Measurements from ENCODE around the gene GALNT9. TPM values are rescaled to one million over a fixed set of nuclear protein-coding genes. Genes with fewer than 3 reads are reported as not detected.
"Not testable (repeated sequence)": the region's sequence is repeated elsewhere in the genome, so short reads cannot be mapped to it uniquely, and the experiment has no call there.

GALNT9 gene
- under 1 TPM; 0.17 to 0.58 (median 0.46) TPM for total RNA-seq

- Histone ChIP-seq H3K27me3 (peaks cover 3 to 88% (median 32%) of the 10 kb centered on the region in 4 donors), H3K4me1 (peaks cover 0 to 37% (median 35%) of the 10 kb centered on the region in 4 donors), H3K36me3 (no peaks in the 10 kb centered on the region), H3K27ac (replicated peaks in 1 of 4) (no peak within 1 kb of the TSS), H3K9me3 (no peaks in the 10 kb centered on the region), H3K4me3 (peak within 1 kb of the TSS in 2 of 4 donors; percentile 2 to 27)
- intact Hi-C loops (cut with DNase I) = no loop called here
- DNase-seq (ENCODE audit: extremely low spot score) = no peak
- TF ChIP-seq POLR2A (IDR thresholded peaks at IDR 0.05; ENCODE audit: low read depth) (no peak), EP300 (IDR thresholded peaks at IDR 0.05) (no peak), CTCF (IDR thresholded peaks at IDR 0.05) (no peak), POLR2AphosphoS5 (IDR thresholded peaks at IDR 0.05) (no peak)
- WGBS = 1% methylated on average over 14 of the region's 86 CpGs
These were observed at the start of gene GALNT9 for GRCh38 chr12:132329036-132329719. Gene GALNT9 (minus strand): TSS chr12:132329589. CDS start chr12:132329203, 386 bp downstream.

GRCh38 chr12:132379057-132379456, 49.7 kb upstream of the GALNT9 start:
- intact Hi-C loops (cut with DNase I); H3K4me1 ChIP-seq; DNase-seq (ENCODE audit: extremely low spot score); H3K36me3 ChIP-seq; H3K27ac ChIP-seq (replicated peaks in 1 of 4); H3K9me3 ChIP-seq; H3K4me3 ChIP-seq: not testable (repeated sequence)
- 87% methylated on average over 6 of the region's 6 CpGs for whole genome bisulfite sequencing
- H3K27me3 ChIP-seq = peaks cover 0 to 80% (median 31%) of the 10 kb centered on the region in 4 donors

- intact Hi-C loops (cut with DNase I) = no loop called here
- H3K27me3 ChIP-seq = peaks cover 0 to 85% (median 31%) of the 10 kb centered on the region in 4 donors
- WGBS = 42% methylated on average over 2 of the region's 2 CpGs
- TF ChIP-seq CTCF (IDR thresholded peaks at IDR 0.05) = no peak
- no peak for TF ChIP-seq POLR2AphosphoS5 (IDR thresholded peaks at IDR 0.05)
- no peak for TF ChIP-seq EP300 (IDR thresholded peaks at IDR 0.05)
- no peak for TF ChIP-seq POLR2A (IDR thresholded peaks at IDR 0.05; ENCODE audit: low read depth)
- no peak overlapping the region for H3K27ac ChIP-seq (replicated peaks in 1 of 4)
- no peaks in the 10 kb centered on the region for H3K36me3 ChIP-seq
- H3K4me1 ChIP-seq = no peaks in the 10 kb centered on the region
- DNase-seq (ENCODE audit: extremely low spot score) = no peak
- H3K9me3 ChIP-seq = no peaks in the 10 kb centered on the region
- no peak overlapping the region for H3K4me3 ChIP-seq
These were observed 47.8 kb upstream of the GALNT9 start for GRCh38 chr12:132377147-132377546.

- no peak for TF ChIP-seq CTCF (IDR thresholded peaks at IDR 0.05)
- Histone ChIP-seq H3K27me3 (peaks cover 0 to 85% (median 28%) of the 10 kb centered on the region in 4 donors), H3K4me1 (no peaks in the 10 kb centered on the region), H3K36me3 (no peaks in the 10 kb centered on the region), H3K27ac (replicated peaks in 1 of 4) (no peak overlapping the region), H3K4me3 (no peak overlapping the region), H3K9me3 (peaks cover 0 to 6% (median 4%) of the 10 kb centered on the region in 4 donors)
- intact Hi-C loops (cut with DNase I) = no loop called here
- 65% methylated on average over 10 of the region's 10 CpGs for WGBS
- no peak for DNase-seq (ENCODE audit: extremely low spot score)
These were observed 47.1 kb upstream of the GALNT9 start for GRCh38 chr12:132376464-132376830.

- H3K4me3 ChIP-seq = no peak overlapping the region
- H3K27me3 ChIP-seq = peaks cover 0 to 86% (median 28%) of the 10 kb centered on the region in 4 donors
- no peak for TF ChIP-seq EP300 (IDR thresholded peaks at IDR 0.05)
- TF ChIP-seq CTCF (IDR thresholded peaks at IDR 0.05) = no peak
- TF ChIP-seq POLR2AphosphoS5 (IDR thresholded peaks at IDR 0.05) = no peak
- no peak for TF ChIP-seq POLR2A (IDR thresholded peaks at IDR 0.05; ENCODE audit: low read depth)
- intact Hi-C loops (cut with DNase I) = no loop called here
- H3K36me3 ChIP-seq = no peaks in the 10 kb centered on the region
- peaks cover 0 to 10% (median 9%) of the 10 kb centered on the region in 4 donors for H3K9me3 ChIP-seq
- DNase-seq (ENCODE audit: extremely low spot score) = no peak
- 58% methylated on average over 12 of the region's 22 CpGs for WGBS
- H3K4me1 ChIP-seq = no peaks in the 10 kb centered on the region
- no peak overlapping the region for H3K27ac ChIP-seq (replicated peaks in 1 of 4)
These were observed 46.5 kb upstream of the GALNT9 start for GRCh38 chr12:132375747-132376463.
